Gastroesophageal sphincter (tissue), 3 donors: ENCODE data around the gene COG5.

Experiments
- CTCF ChIP-seq, 4 experiments: fragments of 200-600 bp in 2 of 4; fragments of 450-650 bp in 2 of 4; sonication (generic) in 1 of 4; IDR thresholded peaks; one replicate each; pipeline ENCODE4 v1.5.1; 2017 to 2019; ENCODE audit warnings: antibody characterized with exemption in 4 of 4, mild to moderate bottlenecking in 2 of 4, moderate library complexity in 2 of 4
- EP300 ChIP-seq: sonication (generic); formaldehyde crosslinking; IDR thresholded peaks from one replicate; pipeline ENCODE4 v1.6.1; 2017; ENCODE audit warnings: antibody characterized with exemption, mild to moderate bottlenecking

DNA sequence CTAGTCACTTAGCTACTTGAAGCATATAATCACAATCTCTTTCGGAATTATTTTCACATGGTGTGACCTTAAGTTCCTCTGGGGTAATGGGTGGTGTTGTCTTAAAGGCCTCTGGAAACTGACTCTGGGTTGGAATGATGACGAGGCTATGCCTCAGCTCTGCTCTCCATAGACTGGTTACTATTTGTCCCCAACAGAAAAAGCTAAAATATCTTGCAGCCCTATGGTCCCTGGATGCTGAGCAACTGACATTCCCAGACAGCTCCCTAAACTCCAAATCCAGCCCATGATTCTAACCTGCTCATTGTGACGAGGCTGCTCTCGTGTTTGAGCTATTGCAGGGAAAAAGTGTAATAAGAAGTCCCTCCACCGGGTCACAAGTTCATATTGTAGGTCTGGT, 343.4 kb downstream of the COG5 start:
- TF ChIP-seq CTCF (IDR thresholded peaks at IDR 0.05) (no peak), EP300 (no peak)
